H1 (cell line): ENCODE results near the gene NCAPG. TPM values are rescaled to one million over a fixed set of nuclear protein-coding genes. Genes with fewer than 3 reads are reported as not detected.

Experiments used
- CTCF ChIA-PET: fragments of 300-600 bp; sonication (Branson Sonifier 250); formaldehyde crosslinking; loops from one replicate; lab custom pipeline; 2021; ENCODE audit not compliant: partially characterized antibody; lab: Charles Lee
- POLR2A ChIA-PET: fragments of 300-600 bp; sonication (Branson Sonifier 250); formaldehyde crosslinking; loops from one replicate; lab custom pipeline; 2021; ENCODE audit warnings: inconsistent platforms; ENCODE audit not compliant: partially characterized antibody; lab: Charles Lee
- DNase-seq, 2 experiments: peaks; one replicate each; pipeline versions ENCODE4 v3.0.0 to v3.0.0-alpha.2; 2010 to 2022; ENCODE audit warnings: low spot score in 2 of 2, low read depth in 1 of 2, mixed read lengths in 1 of 2
- FAIRE-seq: peaks from 2 replicates; lab custom pipeline; 2011; peaks lifted over from hg19 to GRCh38; lab: Jason Lieb, UNC
- H2AFZ ChIP-seq: 2 replicates; pipeline ENCODE4 v1.8.1; 2012; ENCODE audit warnings: low read length, inconsistent platforms
- H2AK5ac ChIP-seq: 2 replicates; pipeline ENCODE4 v1.6.1; 2013; ENCODE audit warnings: low read depth, low read length
- H2BK120ac ChIP-seq: replicated peaks from 2 replicates; pipeline ENCODE3; 2013; ENCODE audit warnings: low read depth, low read length, inconsistent platforms
- H2BK12ac ChIP-seq: 2 replicates; pipeline ENCODE4 v1.6.1; 2013; ENCODE audit warnings: low read depth, low read length
- H2BK15ac ChIP-seq: 2 replicates; pipeline ENCODE4 v1.6.1; 2013; ENCODE audit warnings: low read length
- H2BK20ac ChIP-seq: 2 replicates; pipeline ENCODE4 v1.6.1; 2013; ENCODE audit warnings: low read length
- H2BK5ac ChIP-seq: 2 replicates; pipeline ENCODE4 v1.6.1; 2013; ENCODE audit warnings: low read depth, low read length
- H3K14ac ChIP-seq: 2 replicates; pipeline ENCODE4 v1.6.1; 2013; ENCODE audit warnings: inconsistent platforms; ENCODE audit not compliant: insufficient read length
- H3K18ac ChIP-seq: 2 replicates; pipeline ENCODE4 v1.6.1; 2013; ENCODE audit warnings: low read length; ENCODE audit errors: extremely low read depth
- H3K23ac ChIP-seq: 2 replicates; pipeline ENCODE4 v1.6.1; 2013; ENCODE audit warnings: inconsistent platforms; ENCODE audit not compliant: insufficient read length
- H3K23me2 ChIP-seq: 2 replicates; pipeline ENCODE4 v1.6.1; 2013; ENCODE audit warnings: low read depth, low read length
- H3K27ac ChIP-seq: 2 replicates; pipeline ENCODE4 v1.6.1; 2011; ENCODE audit warnings: low read depth, low read length, inconsistent platforms
- H3K27me3 ChIP-seq, 4 experiments: replicated peaks in 1 of 4; 1 replicate in 1 of 4; 2 replicates in 3 of 4; pipeline versions ENCODE4 v1.6.1 to v1.8.1; 2011 to 2013; ENCODE audit warnings: low read length in 3 of 4, mild to moderate bottlenecking in 3 of 4, inconsistent platforms in 2 of 4, mixed read lengths in 2 of 4, moderate library complexity in 1 of 4; ENCODE audit not compliant: control insufficient read depth in 3 of 4, insufficient read depth in 3 of 4; ENCODE audit errors: extremely low read depth in 1 of 4
- H3K36me3 ChIP-seq, 4 experiments: 2 replicates each; pipeline versions ENCODE4 v1.6.1 to v1.8.1; 2011 to 2013; ENCODE audit warnings: mild to moderate bottlenecking in 4 of 4, low read length in 3 of 4, moderate library complexity in 2 of 4, control low read depth in 1 of 4, inconsistent platforms in 1 of 4; ENCODE audit not compliant: insufficient read depth in 4 of 4, control insufficient read depth in 2 of 4
- H3K4ac ChIP-seq: replicated peaks from 2 replicates; pipeline ENCODE3; 2013; ENCODE audit warnings: low read length, low read depth, mixed read lengths, inconsistent platforms; ENCODE audit not compliant: insufficient read length
- H3K4me1 ChIP-seq, 4 experiments: replicated peaks in 1 of 4; 1 replicate in 1 of 4; 2 replicates in 3 of 4; pipeline versions ENCODE4 v1.6.1 to v1.8.1; 2011 to 2013; ENCODE audit warnings: low read length in 3 of 4, inconsistent platforms in 2 of 4, mixed read lengths in 1 of 4; ENCODE audit not compliant: insufficient read depth in 4 of 4, control insufficient read depth in 3 of 4
- H3K4me2 ChIP-seq, 2 experiments: 2 replicates each; pipeline versions ENCODE4 v1.6.1 to v1.8.1; 2011 to 2013; ENCODE audit warnings: low read depth in 2 of 2, low read length in 2 of 2, control low read depth in 1 of 2, inconsistent platforms in 1 of 2, mild to moderate bottlenecking in 1 of 2; ENCODE audit not compliant: insufficient read depth in 1 of 2
- H3K4me3 ChIP-seq, 4 experiments: fragments of 200-600, 300-600 bp in 1 of 4; sonication (generic), shearing (Covaris generic), sonication (Bioruptor Twin) in 1 of 4; 2 replicates each; pipeline versions ENCODE4 v1.5.1 to v1.8.1; 2011 to 2016; ENCODE audit warnings: low read length in 4 of 4, low read depth in 3 of 4, control low read depth in 2 of 4, inconsistent platforms in 2 of 4, mild to moderate bottlenecking in 2 of 4, mixed read lengths in 1 of 4, moderate library complexity in 1 of 4; ENCODE audit not compliant: insufficient read depth in 2 of 4; ENCODE audit errors: extremely low read depth in 1 of 4
- H3K56ac ChIP-seq: replicated peaks from 2 replicates; pipeline ENCODE3; 2013; ENCODE audit warnings: low read depth, mild to moderate bottlenecking, mixed read lengths, low read length, inconsistent platforms; ENCODE audit not compliant: insufficient read length
- H3K79me1 ChIP-seq: 2 replicates; pipeline ENCODE4 v1.6.1; 2013; ENCODE audit warnings: low read depth, low read length, control low read depth
- H3K79me2 ChIP-seq, 2 experiments: 2 replicates each; pipeline versions ENCODE4 v1.6.1 to v1.8.1; 2012 to 2013; ENCODE audit warnings: low read length in 2 of 2, mild to moderate bottlenecking in 2 of 2, inconsistent platforms in 1 of 2; ENCODE audit not compliant: insufficient read depth in 2 of 2, control insufficient read depth in 1 of 2
- H3K9ac ChIP-seq, 4 experiments: replicated peaks in 1 of 4; 1 replicate in 1 of 4; 2 replicates in 3 of 4; pipeline versions ENCODE4 v1.6.1 to v1.8.1; 2011 to 2013; ENCODE audit warnings: low read depth in 3 of 4, low read length in 3 of 4, control low read depth in 2 of 4, mild to moderate bottlenecking in 2 of 4, moderate library complexity in 2 of 4, inconsistent platforms in 1 of 4; ENCODE audit errors: extremely low read depth in 1 of 4
- H3K9me3 ChIP-seq, 2 experiments: 2 replicates each; pipeline versions ENCODE4 v1.6.1 to v1.8.1; 2012 to 2013; ENCODE audit warnings: mild to moderate bottlenecking in 2 of 2, moderate library complexity in 2 of 2, control low read depth in 1 of 2, inconsistent platforms in 1 of 2, low read depth in 1 of 2, low read length in 1 of 2, mixed read lengths in 1 of 2; ENCODE audit not compliant: insufficient read depth in 2 of 2
- H4K20me1 ChIP-seq, 2 experiments: replicated peaks in 1 of 2; 2 replicates each; pipeline versions ENCODE3 to v1.8.1; 2011 to 2013; ENCODE audit warnings: inconsistent platforms in 2 of 2, low read length in 2 of 2, mild to moderate bottlenecking in 1 of 2; ENCODE audit not compliant: insufficient read depth in 2 of 2, control insufficient read depth in 1 of 2
- H4K5ac ChIP-seq: 2 replicates; pipeline ENCODE4 v1.6.1; 2013; ENCODE audit warnings: low read length, low read depth, mixed read lengths, inconsistent platforms; ENCODE audit not compliant: insufficient read length
- H4K8ac ChIP-seq: 2 replicates; pipeline ENCODE4 v1.8.0; 2013; ENCODE audit warnings: mild to moderate bottlenecking, moderate library complexity, low read length, inconsistent platforms; ENCODE audit not compliant: insufficient read depth; ENCODE audit errors: extremely low read depth
- H4K91ac ChIP-seq: replicated peaks from 2 replicates; pipeline ENCODE3; 2013; ENCODE audit warnings: low read length, mixed read lengths, inconsistent platforms; ENCODE audit not compliant: insufficient read length
- EP300 ChIP-seq, 2 experiments: IDR thresholded peaks; 1 replicate in 1 of 2; 2 replicates in 1 of 2; pipeline ENCODE4 v1.6.1; 2011 to 2012; ENCODE audit warnings: low read depth in 2 of 2, low read length in 2 of 2, mild to moderate bottlenecking in 2 of 2, borderline replicate concordance in 1 of 2, inconsistent platforms in 1 of 2, moderate library complexity in 1 of 2
- GABPA ChIP-seq: IDR thresholded peaks from 2 replicates; pipeline ENCODE4 v1.6.1; 2011; ENCODE audit warnings: mild to moderate bottlenecking, low read length, moderate library complexity, borderline replicate concordance; ENCODE audit not compliant: insufficient read depth
- MAX ChIP-seq: IDR thresholded peaks from 2 replicates; pipeline ENCODE4 v1.6.1; 2012; ENCODE audit warnings: inconsistent platforms
- POLR2A ChIP-seq, 2 experiments: IDR thresholded peaks; 1 replicate in 1 of 2; 2 replicates in 1 of 2; pipeline ENCODE4 v1.6.1; 2011; ENCODE audit warnings: low read depth in 2 of 2, low read length in 2 of 2, mild to moderate bottlenecking in 2 of 2; ENCODE audit errors: control extremely low read depth in 1 of 2
- RAD21 ChIP-seq, 2 experiments: IDR thresholded peaks in 1 of 2; conservative IDR thresholded peaks in 1 of 2; 2 replicates each; pipeline ENCODE4 v1.6.1; 2011; ENCODE audit warnings: low read depth in 2 of 2, low read length in 2 of 2, improper control_type of control experiment in 1 of 2, inconsistent platforms in 1 of 2, mild to moderate bottlenecking in 1 of 2, moderate library complexity in 1 of 2
- SRF ChIP-seq: IDR thresholded peaks from 2 replicates; pipeline ENCODE4 v1.6.1; 2011; ENCODE audit warnings: mild to moderate bottlenecking, low read depth, low read length, moderate library complexity
- TBP ChIP-seq: IDR thresholded peaks from 2 replicates; pipeline ENCODE4 v1.6.1; 2011; ENCODE audit warnings: low read depth, low read length, improper control_type of control experiment
- WGBS, 2 experiments: shearing (Covaris generic) in 1 of 2; methylation state at CpG; one replicate each; pipeline versions ENCODE4 v1.1.6 to v1.1.7; 2013 to 2015; ENCODE audit warnings: low lambda C conversion rate in 2 of 2, mixed read lengths in 2 of 2, inconsistent platforms in 1 of 2, low coverage in 1 of 2, missing lambda C conversion rate in 1 of 2; ENCODE audit not compliant: insufficient replicate concordance in 2 of 2, insufficient coverage in 1 of 2, insufficient read length in 1 of 2; ENCODE audit errors: extremely low coverage in 1 of 2, missing lambda C conversion rate in 1 of 2; 5-methylcytosine and 5-hydroxymethylcytosine counted together
- polyA plus RNA-seq, 7 experiments: library from polyadenylated mRNA; depleted of rRNA in 3 of 7; stranded (reverse) in 5 of 7; unstranded in 2 of 7; fragments of >200 nt in 5 of 7; fragments of 200-250 nt in 2 of 7; gene quantifications; 1 replicate in 5 of 7; 2 replicates in 1 of 7; 4 replicates in 1 of 7; pipeline versions ENCODE4 v1.2.1 to v1.2.3, GENCODE V29; 2011 to 2013; ENCODE audit warnings: missing spikeins in 2 of 7, mixed read lengths in 2 of 7
- total RNA-seq: library from RNA; stranded (reverse); fragmentation: NEBNext Ultra II Directional; extraction: Animal tissue kit (Norgen Biotek cat#: 25700); gene quantifications from 2 replicates; pipeline ENCODE4 v1.2.1, GENCODE V29; 2021
- TF ChIP-seq, protein P1 (sequence below), 3 experiments: IDR thresholded peaks; 1 replicate in 2 of 3; 2 replicates in 1 of 3; pipeline versions ENCODE4 v1.5.1 to v1.6.1; 2011; ENCODE audit warnings: low read length in 3 of 3, mild to moderate bottlenecking in 3 of 3, inconsistent platforms in 2 of 3, low read depth in 1 of 3, moderate library complexity in 1 of 3; ENCODE audit not compliant: insufficient read depth in 1 of 3; ENCODE audit errors: control extremely low read depth in 1 of 3
- TF ChIP-seq, protein P2 (sequence below): IDR thresholded peaks from 2 replicates; pipeline ENCODE4 v1.6.1; 2011; ENCODE audit warnings: low read length, improper control_type of control experiment

Gene NCAPG
- total and polyA plus RNA-seq, 2 of the 8 experiments (the other 6 are each of a cell fraction or from before 2014, with no cell fraction given): 12.9 to 52.3 TPM

- no peak overlapping the region for H2BK5ac ChIP-seq
- no peak overlapping the region for H3K4me3 ChIP-seq
- no peak overlapping the region for H3K4ac ChIP-seq
- H2AFZ ChIP-seq: no peak overlapping the region
- peaks cover 11 to 21% (median 19%) of the 10 kb centered on the region in 4 experiments for H3K27me3 ChIP-seq
- no peak overlapping the region for H3K18ac ChIP-seq
- no peak overlapping the region for H3K9ac ChIP-seq
- no peaks in the 10 kb centered on the region for H3K79me2 ChIP-seq
- no peak overlapping the region for H3K23ac ChIP-seq
- POLR2A ChIA-PET: no interaction called here
- CTCF ChIA-PET: interaction anchor here (0.8 kb wide), 1 partner anchor 346 kb away, joined by 3 read pairs; no protein-coding TSS in a partner anchor
- H2BK120ac ChIP-seq: no peak overlapping the region
- no peak for FAIRE-seq
- H4K5ac ChIP-seq: no peak overlapping the region
- H2BK20ac ChIP-seq: no peak overlapping the region
- peaks cover 0 to 1% of the 10 kb centered on the region in 2 experiments for H4K20me1 ChIP-seq
- no peak overlapping the region for H4K91ac ChIP-seq
- H3K27ac ChIP-seq: no peak overlapping the region
- no peak overlapping the region for H3K4me2 ChIP-seq
- H3K9me3 ChIP-seq: no peaks in the 10 kb centered on the region
- no peak overlapping the region for H2BK12ac ChIP-seq
- H3K79me1 ChIP-seq: no peaks in the 10 kb centered on the region
- no peak overlapping the region for H3K14ac ChIP-seq
- H3K56ac ChIP-seq: no peak overlapping the region
- H4K8ac ChIP-seq: no peak overlapping the region
- no peak for DNase-seq
- no peak overlapping the region for H2BK15ac ChIP-seq
- H3K36me3 ChIP-seq: no peaks in the 10 kb centered on the region
- H3K4me1 ChIP-seq: peaks cover 0 to 8% (median 4%) of the 10 kb centered on the region in 4 experiments; a peak in 5 of 7 replicates
- H2AK5ac ChIP-seq: no peak overlapping the region
- peaks cover 13% of the 10 kb centered on the region; the same call in 1 of the 2 replicates for H3K23me2 ChIP-seq
- 82% methylated on average over 5 of the region's 5 CpGs; no CpG with 5 or more reads in 1 of the 2 experiments for WGBS, 2 experiments
- TF ChIP-seq POLR2A (IDR thresholded peaks at IDR 0.05; ENCODE audit: control extremely low read depth in 1 of 2, low read depth in 2 of 2, low read length in 2 of 2): no peak
- TF ChIP-seq, protein P1, sequence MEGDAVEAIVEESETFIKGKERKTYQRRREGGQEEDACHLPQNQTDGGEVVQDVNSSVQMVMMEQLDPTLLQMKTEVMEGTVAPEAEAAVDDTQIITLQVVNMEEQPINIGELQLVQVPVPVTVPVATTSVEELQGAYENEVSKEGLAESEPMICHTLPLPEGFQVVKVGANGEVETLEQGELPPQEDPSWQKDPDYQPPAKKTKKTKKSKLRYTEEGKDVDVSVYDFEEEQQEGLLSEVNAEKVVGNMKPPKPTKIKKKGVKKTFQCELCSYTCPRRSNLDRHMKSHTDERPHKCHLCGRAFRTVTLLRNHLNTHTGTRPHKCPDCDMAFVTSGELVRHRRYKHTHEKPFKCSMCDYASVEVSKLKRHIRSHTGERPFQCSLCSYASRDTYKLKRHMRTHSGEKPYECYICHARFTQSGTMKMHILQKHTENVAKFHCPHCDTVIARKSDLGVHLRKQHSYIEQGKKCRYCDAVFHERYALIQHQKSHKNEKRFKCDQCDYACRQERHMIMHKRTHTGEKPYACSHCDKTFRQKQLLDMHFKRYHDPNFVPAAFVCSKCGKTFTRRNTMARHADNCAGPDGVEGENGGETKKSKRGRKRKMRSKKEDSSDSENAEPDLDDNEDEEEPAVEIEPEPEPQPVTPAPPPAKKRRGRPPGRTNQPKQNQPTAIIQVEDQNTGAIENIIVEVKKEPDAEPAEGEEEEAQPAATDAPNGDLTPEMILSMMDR (IDR thresholded peaks at IDR 0.05; ENCODE audit: control extremely low read depth in 1 of 3, insufficient read depth in 1 of 3, low read depth in 1 of 3, low read length in 3 of 3): peak in 2 of 3 experiments; percentile 16 to 32; a peak in 3 of 4 replicates
- TF ChIP-seq RAD21 (IDR thresholded peaks at IDR 0.05 in 1 of 2, conservative IDR thresholded peaks at IDR 0.05 in 1 of 2; ENCODE audit: low read depth in 2 of 2, low read length in 2 of 2): peak; percentile 35 to 52; a peak in 3 of 4 replicates
- no peak for TF ChIP-seq TBP
- TF ChIP-seq SRF: no peak
- no peak for TF ChIP-seq GABPA
- TF ChIP-seq, protein P2, sequence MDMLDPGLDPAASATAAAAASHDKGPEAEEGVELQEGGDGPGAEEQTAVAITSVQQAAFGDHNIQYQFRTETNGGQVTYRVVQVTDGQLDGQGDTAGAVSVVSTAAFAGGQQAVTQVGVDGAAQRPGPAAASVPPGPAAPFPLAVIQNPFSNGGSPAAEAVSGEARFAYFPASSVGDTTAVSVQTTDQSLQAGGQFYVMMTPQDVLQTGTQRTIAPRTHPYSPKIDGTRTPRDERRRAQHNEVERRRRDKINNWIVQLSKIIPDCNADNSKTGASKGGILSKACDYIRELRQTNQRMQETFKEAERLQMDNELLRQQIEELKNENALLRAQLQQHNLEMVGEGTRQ: no peak
- no peak for TF ChIP-seq MAX
- TF ChIP-seq EP300 (IDR thresholded peaks at IDR 0.05; ENCODE audit: borderline replicate concordance in 1 of 2, low read depth in 2 of 2, low read length in 2 of 2): no peak
Observed at GRCh38 chr4:17785858-17786257, 24.9 kb upstream of the NCAPG start.
